Uterus (tissue), 2 donors: ENCODE measurements around the gene HS6ST1.

Experiments used
- CTCF ChIP-seq, 4 experiments: fragments of 200-600 bp in 2 of 4; fragments of 450-650 bp in 2 of 4; sonication (generic) in 2 of 4; IDR thresholded peaks; one replicate each; pipeline ENCODE4 v1.5.1; 2016 to 2019; ENCODE audit warnings: antibody characterized with exemption in 4 of 4, mild to moderate bottlenecking in 2 of 4, moderate library complexity in 1 of 4
- POLR2A ChIP-seq, 2 donors: fragments of 450-650 bp; IDR thresholded peaks; one replicate each; pipeline ENCODE4 v1.6.1; 2016; ENCODE audit warnings: antibody characterized with exemption in 2 of 2, mild to moderate bottlenecking in 1 of 2, moderate library complexity in 1 of 2

GRCh38 chr2:128270672-128271596 is 47.7 kb downstream of the HS6ST1 start:
- TF ChIP-seq POLR2A (IDR thresholded peaks at IDR 0.05) = no peak
- no peak for TF ChIP-seq CTCF (IDR thresholded peaks at IDR 0.05)
